Measurements from ENCODE around the gene EHMT1.

The EHMT1 gene

DNA sequence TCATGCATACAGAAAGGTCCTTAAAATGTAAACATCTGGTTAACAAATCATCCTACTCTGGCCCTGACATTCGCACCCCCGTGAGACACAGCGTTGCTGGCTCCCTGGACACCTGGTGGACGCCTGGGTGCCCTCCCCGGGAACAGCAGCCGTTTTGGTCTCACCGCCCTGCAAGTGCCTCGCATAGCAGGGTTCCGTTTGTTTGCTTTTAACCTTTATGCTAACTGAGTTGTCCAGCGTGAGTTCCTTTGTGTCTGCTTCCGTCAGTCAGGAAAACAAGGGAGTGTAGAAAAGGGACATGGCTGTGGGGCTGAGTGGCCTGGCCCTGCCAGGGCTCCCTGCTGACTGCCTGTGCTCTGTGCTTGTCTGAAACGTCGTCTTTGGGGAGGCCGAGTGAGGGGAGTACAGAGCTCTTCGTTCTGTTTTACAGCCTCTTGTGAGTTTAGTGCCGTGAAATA lies 166.9 kb downstream of the EHMT1 start:
- TF ChIP-seq CEBPB (IDR thresholded peaks at IDR 0.05) (no peak), YY1 (IDR thresholded peaks at IDR 0.05; ENCODE audit: low read depth) (no peak), FOXM1 (IDR thresholded peaks at IDR 0.05; ENCODE audit: borderline replicate concordance, low read depth) (no peak), TAF1 (IDR thresholded peaks at IDR 0.05; ENCODE audit: low read depth) (no peak), TEAD4 (IDR thresholded peaks at IDR 0.05) (no peak), ZBTB7A (IDR thresholded peaks at IDR 0.05; ENCODE audit: low read depth) (no peak), EGR1 (IDR thresholded peaks at IDR 0.05) (no peak), RAD21 (IDR thresholded peaks at IDR 0.05; ENCODE audit: low read depth) (no peak), CREB1 (IDR thresholded peaks at IDR 0.05; ENCODE audit: low read depth) (no peak)
- TF ChIP-seq, protein P1, sequence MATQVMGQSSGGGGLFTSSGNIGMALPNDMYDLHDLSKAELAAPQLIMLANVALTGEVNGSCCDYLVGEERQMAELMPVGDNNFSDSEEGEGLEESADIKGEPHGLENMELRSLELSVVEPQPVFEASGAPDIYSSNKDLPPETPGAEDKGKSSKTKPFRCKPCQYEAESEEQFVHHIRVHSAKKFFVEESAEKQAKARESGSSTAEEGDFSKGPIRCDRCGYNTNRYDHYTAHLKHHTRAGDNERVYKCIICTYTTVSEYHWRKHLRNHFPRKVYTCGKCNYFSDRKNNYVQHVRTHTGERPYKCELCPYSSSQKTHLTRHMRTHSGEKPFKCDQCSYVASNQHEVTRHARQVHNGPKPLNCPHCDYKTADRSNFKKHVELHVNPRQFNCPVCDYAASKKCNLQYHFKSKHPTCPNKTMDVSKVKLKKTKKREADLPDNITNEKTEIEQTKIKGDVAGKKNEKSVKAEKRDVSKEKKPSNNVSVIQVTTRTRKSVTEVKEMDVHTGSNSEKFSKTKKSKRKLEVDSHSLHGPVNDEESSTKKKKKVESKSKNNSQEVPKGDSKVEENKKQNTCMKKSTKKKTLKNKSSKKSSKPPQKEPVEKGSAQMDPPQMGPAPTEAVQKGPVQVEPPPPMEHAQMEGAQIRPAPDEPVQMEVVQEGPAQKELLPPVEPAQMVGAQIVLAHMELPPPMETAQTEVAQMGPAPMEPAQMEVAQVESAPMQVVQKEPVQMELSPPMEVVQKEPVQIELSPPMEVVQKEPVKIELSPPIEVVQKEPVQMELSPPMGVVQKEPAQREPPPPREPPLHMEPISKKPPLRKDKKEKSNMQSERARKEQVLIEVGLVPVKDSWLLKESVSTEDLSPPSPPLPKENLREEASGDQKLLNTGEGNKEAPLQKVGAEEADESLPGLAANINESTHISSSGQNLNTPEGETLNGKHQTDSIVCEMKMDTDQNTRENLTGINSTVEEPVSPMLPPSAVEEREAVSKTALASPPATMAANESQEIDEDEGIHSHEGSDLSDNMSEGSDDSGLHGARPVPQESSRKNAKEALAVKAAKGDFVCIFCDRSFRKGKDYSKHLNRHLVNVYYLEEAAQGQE (IDR thresholded peaks at IDR 0.05; ENCODE audit: low read depth): no peak
- TF ChIP-seq, protein P2, sequence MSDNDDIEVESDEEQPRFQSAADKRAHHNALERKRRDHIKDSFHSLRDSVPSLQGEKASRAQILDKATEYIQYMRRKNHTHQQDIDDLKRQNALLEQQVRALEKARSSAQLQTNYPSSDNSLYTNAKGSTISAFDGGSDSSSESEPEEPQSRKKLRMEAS (IDR thresholded peaks at IDR 0.05): no peak

DNA sequence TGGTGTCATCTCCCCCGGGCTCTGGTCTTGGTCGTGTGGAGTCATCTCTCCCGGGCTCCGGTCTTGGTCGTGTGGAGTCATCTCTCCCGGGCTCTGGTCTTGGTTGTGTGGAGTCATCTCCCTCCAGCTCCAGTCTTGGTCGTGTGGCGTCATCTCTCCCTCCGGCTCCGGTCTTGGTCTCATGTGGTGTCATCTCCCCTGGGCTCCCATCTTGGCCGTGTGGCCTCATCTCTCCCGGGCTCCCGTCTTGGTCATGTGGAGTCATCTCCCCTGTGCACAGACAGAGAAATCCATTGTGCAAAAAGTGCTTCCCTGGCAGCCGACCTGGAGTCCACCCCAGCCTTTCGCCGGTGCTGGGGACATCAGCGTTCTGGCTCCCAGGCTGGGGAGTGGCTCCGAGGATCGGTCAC lies 167.7 kb downstream of the EHMT1 start:
- TF ChIP-seq TCF12 (IDR thresholded peaks at IDR 0.05; ENCODE audit: low read depth) (no peak), CREB1 (IDR thresholded peaks at IDR 0.05; ENCODE audit: low read depth) (no peak), NFIC (IDR thresholded peaks at IDR 0.05) (no peak), EP300 (IDR thresholded peaks at IDR 0.05; ENCODE audit: borderline replicate concordance) (no peak), FOXM1 (IDR thresholded peaks at IDR 0.05; ENCODE audit: borderline replicate concordance, low read depth) (no peak), RAD21 (IDR thresholded peaks at IDR 0.05; ENCODE audit: low read depth) (no peak), ZBTB7A (IDR thresholded peaks at IDR 0.05; ENCODE audit: low read depth) (no peak), YY1 (IDR thresholded peaks at IDR 0.05; ENCODE audit: low read depth) (no peak)

DNA sequence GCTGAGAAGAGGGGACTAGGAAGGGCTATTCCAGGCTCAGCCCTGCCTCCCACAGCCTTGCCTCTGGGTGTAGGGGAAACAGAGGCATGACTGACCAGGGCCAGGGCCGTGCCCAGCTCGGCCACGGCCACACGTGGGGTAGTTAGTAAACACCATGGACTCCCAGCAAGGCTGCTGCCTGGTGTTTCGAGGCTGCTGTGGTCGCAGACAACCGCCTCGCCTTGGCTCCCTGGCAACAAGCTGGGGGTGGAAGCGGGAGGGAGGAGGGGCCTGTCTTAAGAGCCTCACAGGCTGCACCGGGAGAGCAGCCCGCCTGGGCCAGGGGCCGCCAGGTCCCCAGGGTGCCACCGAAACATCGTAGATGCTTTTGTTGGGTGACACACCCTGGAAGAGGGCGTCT lies 168.6 kb downstream of the EHMT1 start:
- TF ChIP-seq, protein P1 (IDR thresholded peaks at IDR 0.05; ENCODE audit: low read depth): no peak
- TF ChIP-seq TCF12 (IDR thresholded peaks at IDR 0.05; ENCODE audit: low read depth) (no peak), RAD21 (IDR thresholded peaks at IDR 0.05; ENCODE audit: low read depth) (no peak), EGR1 (IDR thresholded peaks at IDR 0.05) (no peak)
- TF ChIP-seq, protein P2 (IDR thresholded peaks at IDR 0.05): no peak
- TF ChIP-seq, protein P3, sequence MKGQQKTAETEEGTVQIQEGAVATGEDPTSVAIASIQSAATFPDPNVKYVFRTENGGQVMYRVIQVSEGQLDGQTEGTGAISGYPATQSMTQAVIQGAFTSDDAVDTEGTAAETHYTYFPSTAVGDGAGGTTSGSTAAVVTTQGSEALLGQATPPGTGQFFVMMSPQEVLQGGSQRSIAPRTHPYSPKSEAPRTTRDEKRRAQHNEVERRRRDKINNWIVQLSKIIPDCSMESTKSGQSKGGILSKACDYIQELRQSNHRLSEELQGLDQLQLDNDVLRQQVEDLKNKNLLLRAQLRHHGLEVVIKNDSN (IDR thresholded peaks at IDR 0.05): no peak

DNA sequence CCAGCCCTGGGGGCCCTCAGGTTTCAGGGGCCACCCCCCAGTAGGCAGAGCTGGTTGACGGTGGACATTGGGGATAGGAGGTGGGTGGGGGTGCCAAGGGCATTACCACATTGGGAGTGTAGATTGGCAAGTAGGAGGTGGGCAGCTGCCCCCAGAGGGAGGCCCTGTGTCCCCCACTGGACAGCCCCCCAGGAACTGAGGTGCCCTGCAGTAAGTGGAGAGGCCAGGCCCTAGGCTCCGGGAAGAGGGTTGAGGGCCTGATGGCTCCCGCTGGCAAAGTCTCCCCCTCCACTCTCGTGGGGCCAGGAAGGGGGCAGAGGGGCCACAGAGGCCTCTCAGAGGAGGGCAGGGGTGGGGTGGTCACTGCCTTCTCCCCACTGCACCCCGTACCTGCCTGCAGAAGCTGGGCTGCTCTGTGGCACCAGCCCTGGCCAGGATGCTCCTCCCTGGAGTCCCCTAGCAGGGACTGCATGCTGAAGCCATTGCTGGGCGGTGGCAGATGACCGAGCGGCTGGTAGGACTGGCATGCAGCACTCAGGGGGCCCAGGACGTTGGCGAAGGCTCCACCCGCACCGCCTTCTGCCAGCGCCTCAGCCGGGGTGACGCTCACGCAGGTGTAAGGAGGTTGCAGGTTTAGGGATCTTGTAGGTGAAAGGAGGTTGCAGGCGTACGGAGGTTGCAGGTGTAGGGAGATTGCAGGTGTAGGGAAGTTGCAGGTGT lies 169.1 kb downstream of the EHMT1 start:
- TF ChIP-seq, protein P3 (IDR thresholded peaks at IDR 0.05): no peak
- TF ChIP-seq CREB1 (IDR thresholded peaks at IDR 0.05; ENCODE audit: low read depth) (no peak), YY1 (IDR thresholded peaks at IDR 0.05; ENCODE audit: low read depth) (no peak), EP300 (IDR thresholded peaks at IDR 0.05; ENCODE audit: borderline replicate concordance) (no peak)

DNA sequence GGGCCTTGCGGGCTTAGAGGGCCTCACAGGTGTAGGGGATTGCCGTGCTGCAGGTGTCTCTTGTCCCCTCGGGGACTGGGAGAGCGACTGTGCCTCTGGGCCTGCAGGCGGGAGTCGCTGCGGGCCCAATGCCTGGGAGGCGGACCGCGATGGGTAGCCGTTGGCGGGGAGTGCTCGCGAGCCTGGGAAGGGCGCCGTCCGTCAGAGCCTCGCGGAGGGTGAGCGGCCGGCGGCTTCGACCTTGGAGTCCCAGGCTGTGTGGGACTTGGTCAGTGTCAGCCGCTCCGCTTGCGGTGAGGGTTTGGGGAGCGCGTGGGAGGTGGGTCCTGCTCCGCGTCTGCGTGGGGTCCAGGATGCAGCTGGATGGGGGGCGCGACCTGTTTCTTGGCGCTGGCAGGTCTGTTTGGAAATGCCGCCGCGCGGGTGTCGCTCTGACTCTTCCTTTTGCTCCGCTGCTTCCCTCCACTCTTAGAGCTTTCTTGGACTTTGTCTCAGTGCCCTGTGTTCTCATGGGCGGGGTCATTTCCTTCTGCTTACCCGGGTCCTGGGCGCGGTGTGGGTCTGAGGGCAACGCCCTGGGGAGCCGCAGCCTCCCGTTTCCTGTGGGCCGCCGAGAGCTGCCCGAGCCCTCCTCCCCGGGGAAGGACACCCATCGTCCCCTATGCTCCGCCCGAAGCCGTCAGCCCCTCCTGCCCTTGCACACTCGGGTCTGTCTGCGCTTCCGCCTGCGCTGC lies 169.9 kb downstream of the EHMT1 start:
- TF ChIP-seq YY1 (IDR thresholded peaks at IDR 0.05; ENCODE audit: low read depth) (no peak), TCF12 (IDR thresholded peaks at IDR 0.05; ENCODE audit: low read depth) (no peak), NFIC (IDR thresholded peaks at IDR 0.05) (no peak), EP300 (IDR thresholded peaks at IDR 0.05; ENCODE audit: borderline replicate concordance) (no peak), CEBPB (IDR thresholded peaks at IDR 0.05) (no peak), EGR1 (IDR thresholded peaks at IDR 0.05) (no peak), RAD21 (IDR thresholded peaks at IDR 0.05; ENCODE audit: low read depth) (no peak), ZBTB7A (IDR thresholded peaks at IDR 0.05; ENCODE audit: low read depth) (no peak), CREB1 (IDR thresholded peaks at IDR 0.05; ENCODE audit: low read depth) (no peak), TEAD4 (IDR thresholded peaks at IDR 0.05) (no peak), FOXM1 (IDR thresholded peaks at IDR 0.05; ENCODE audit: borderline replicate concordance, low read depth) (no peak), TAF1 (IDR thresholded peaks at IDR 0.05; ENCODE audit: low read depth) (no peak)
- TF ChIP-seq, protein P2 (IDR thresholded peaks at IDR 0.05): no peak
- TF ChIP-seq, protein P1 (IDR thresholded peaks at IDR 0.05; ENCODE audit: low read depth): no peak
- TF ChIP-seq, protein P3 (IDR thresholded peaks at IDR 0.05): no peak
